ENCODE measurements around the gene CENPS. TPM values are rescaled to one million over a fixed set of nuclear protein-coding genes. Genes with fewer than 3 reads are reported as not detected.
A peak's percentile ranks its signal among the peaks of the same experiment; 100 is the strongest.
"Not testable (repeated sequence)": the region's sequence is repeated elsewhere in the genome, so short reads cannot be mapped to it uniquely, and the experiment has no call there.

The CENPS gene
- total and polyA plus RNA-seq, 2 donors = 13.5 to 17.2 TPM

DNA sequence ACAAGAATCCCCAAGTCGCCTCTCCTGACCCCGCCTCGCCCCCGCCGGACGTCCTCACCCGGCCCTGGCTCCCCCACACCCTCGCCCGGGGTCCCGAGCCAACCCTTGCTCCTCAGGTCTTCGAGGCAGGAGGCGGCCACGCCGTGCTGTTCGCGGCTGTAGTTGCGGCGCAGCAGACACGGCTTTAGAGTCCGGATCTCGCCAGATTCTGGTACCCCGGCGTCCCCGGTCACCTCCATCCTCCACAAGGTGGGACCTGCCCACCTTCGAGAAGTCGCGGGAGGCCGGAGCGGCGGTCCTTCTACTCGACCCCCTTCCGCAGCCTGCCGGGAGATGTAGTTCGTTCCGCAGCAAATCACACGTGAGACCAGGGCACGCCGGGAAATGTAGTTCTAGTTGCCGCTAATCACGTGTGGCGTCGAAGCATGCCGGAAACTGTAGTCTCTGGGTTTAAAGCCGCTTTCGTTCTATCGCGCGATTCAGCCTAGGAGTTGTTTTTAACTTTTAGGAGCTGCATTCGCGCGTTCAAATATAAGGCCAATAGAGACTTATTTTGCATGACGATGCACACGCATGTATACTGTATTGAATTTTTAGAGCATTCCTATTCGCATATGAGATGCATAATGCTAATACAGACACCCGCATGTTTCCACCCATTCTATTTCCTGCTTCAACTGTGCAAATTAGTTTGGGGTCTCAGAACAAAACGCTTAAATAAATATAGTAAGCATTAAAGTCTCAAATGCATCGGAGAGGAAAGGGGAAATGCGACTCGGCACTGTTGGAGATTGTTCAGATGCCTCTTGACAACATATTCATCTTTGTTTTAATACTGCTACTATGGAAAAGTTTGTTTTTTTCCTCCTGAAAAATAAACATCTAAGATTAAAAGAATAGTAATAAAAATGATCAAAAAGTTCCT lies 42.2 kb downstream of the CENPS start, which contains the start of gene DFFA:
TSS of gene DFFA (minus strand) at position 310 of the 925 bp plus-strand sequence. CDS start at position 239, 71 bp downstream.
- Histone ChIP-seq H3K27ac (ENCODE audit: low read depth in 1 of 2, low read length in 1 of 2) (peak within 1 kb of the TSS; percentile 82 to 92), H3K4me3 (ENCODE audit: low read length in 2 of 2) (peak within 1 kb of the TSS; percentile 77 to 81), H3K27me3 (ENCODE audit: control insufficient read depth in 2 of 2, insufficient read depth in 1 of 2, low read length in 1 of 2) (no peaks in the 10 kb centered on the region), H3K9me3 (ENCODE audit: control insufficient read depth in 2 of 2, insufficient read depth in 1 of 2, low read length in 1 of 2) (no peaks in the 10 kb centered on the region), H3K36me3 (ENCODE audit: control insufficient read depth in 2 of 2, insufficient read depth in 2 of 2, low read length in 1 of 2) (peaks cover 7 to 13% of the 10 kb centered on the region in 2 donors), H3K4me1 (ENCODE audit: control insufficient read depth in 2 of 2, insufficient read depth in 2 of 2, low read length in 2 of 2) (peaks cover 14 to 28% of the 10 kb centered on the region in 2 donors)
- DNase-seq (ENCODE audit: low read depth in 6 of 9, low spot score in 9 of 9) = peak; percentile 88 to 98 (median 94)
- under 1% methylated on average over 59 of the region's 59 CpGs for WGBS

DNA sequence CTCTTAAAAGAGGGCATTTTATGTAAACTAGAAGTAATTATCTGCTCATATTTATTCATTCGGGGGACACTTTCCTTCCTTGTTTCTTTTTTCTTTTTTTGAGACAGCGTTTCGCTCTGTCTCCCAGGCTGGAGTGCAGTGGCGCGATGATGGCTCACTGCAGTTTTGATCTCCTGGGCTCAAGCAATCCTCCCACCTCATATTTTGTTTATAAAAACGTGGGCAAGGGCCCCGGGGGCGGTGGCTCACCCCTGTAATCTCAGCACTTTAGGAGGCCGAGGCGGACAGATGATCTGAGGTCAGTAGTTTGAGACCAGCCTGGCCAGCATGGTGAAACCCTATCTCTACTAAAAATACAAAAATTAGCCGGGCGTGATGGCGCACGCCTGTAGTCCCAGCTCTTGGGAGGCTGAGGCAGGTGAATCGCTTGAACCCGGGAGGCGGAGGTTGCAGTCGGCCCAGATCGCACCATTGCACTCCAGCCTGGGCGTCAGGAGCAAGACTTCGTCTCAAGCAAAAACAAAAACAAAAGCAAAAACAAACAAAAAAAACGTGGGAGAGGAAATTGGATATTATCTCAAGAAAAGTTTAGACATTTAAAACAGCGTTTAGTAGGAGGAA lies 43.0 kb downstream of the CENPS start:
- Histone ChIP-seq H3K36me3 (ENCODE audit: control insufficient read depth in 2 of 2, insufficient read depth in 2 of 2, low read length in 1 of 2) (peaks cover 6% of the 10 kb centered on the region in 2 donors), H3K4me1 (ENCODE audit: control insufficient read depth in 2 of 2, insufficient read depth in 2 of 2, low read length in 2 of 2) (peaks cover 14 to 28% of the 10 kb centered on the region in 2 donors), H3K27ac (ENCODE audit: low read depth in 1 of 2, low read length in 1 of 2) (peak overlapping the region in 1 of 2 donors; percentile 92), H3K27me3 (ENCODE audit: control insufficient read depth in 2 of 2, insufficient read depth in 1 of 2, low read length in 1 of 2) (no peaks in the 10 kb centered on the region), H3K4me3 (ENCODE audit: low read length in 2 of 2) (peak overlapping the region in 1 of 2 donors; percentile 81), H3K9me3 (ENCODE audit: control insufficient read depth in 2 of 2, insufficient read depth in 1 of 2, low read length in 1 of 2) (no peaks in the 10 kb centered on the region)
- no peak for DNase-seq (ENCODE audit: low read depth in 6 of 9, low spot score in 9 of 9)
- WGBS = 93% methylated on average over 23 of the region's 23 CpGs

DNA sequence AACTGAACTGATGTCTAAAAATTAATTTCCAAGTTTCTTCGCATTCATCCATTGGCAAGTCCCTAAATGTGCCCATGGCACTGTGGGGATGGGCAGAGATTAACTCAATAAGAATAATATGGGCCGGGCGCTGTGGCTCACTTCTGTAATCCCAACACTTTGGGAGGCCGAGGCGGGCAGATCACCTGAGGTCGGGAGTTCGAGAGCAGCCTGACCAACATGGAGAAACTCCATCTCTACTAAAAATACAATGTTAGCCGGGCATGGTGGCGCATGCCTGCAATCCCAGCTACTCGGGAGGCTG lies 44.0 kb downstream of the CENPS start:
- not testable (repeated sequence) for DNase-seq (ENCODE audit: low read depth in 6 of 9, low spot score in 9 of 9); H3K9me3 ChIP-seq (ENCODE audit: control insufficient read depth in 2 of 2, insufficient read depth in 1 of 2, low read length in 1 of 2); H3K27me3 ChIP-seq (ENCODE audit: control insufficient read depth in 2 of 2, insufficient read depth in 1 of 2, low read length in 1 of 2); H3K36me3 ChIP-seq (ENCODE audit: control insufficient read depth in 2 of 2, insufficient read depth in 2 of 2, low read length in 1 of 2); H3K27ac ChIP-seq (ENCODE audit: low read depth in 1 of 2, low read length in 1 of 2)
- WGBS = 93% methylated on average over 10 of the region's 10 CpGs
- Histone ChIP-seq H3K4me1 (ENCODE audit: control insufficient read depth in 2 of 2, insufficient read depth in 2 of 2, low read length in 2 of 2) (peaks cover 14 to 30% of the 10 kb centered on the region in 2 donors), H3K4me3 (ENCODE audit: low read length in 2 of 2) (peak overlapping the region; percentile 73 to 79)

DNA sequence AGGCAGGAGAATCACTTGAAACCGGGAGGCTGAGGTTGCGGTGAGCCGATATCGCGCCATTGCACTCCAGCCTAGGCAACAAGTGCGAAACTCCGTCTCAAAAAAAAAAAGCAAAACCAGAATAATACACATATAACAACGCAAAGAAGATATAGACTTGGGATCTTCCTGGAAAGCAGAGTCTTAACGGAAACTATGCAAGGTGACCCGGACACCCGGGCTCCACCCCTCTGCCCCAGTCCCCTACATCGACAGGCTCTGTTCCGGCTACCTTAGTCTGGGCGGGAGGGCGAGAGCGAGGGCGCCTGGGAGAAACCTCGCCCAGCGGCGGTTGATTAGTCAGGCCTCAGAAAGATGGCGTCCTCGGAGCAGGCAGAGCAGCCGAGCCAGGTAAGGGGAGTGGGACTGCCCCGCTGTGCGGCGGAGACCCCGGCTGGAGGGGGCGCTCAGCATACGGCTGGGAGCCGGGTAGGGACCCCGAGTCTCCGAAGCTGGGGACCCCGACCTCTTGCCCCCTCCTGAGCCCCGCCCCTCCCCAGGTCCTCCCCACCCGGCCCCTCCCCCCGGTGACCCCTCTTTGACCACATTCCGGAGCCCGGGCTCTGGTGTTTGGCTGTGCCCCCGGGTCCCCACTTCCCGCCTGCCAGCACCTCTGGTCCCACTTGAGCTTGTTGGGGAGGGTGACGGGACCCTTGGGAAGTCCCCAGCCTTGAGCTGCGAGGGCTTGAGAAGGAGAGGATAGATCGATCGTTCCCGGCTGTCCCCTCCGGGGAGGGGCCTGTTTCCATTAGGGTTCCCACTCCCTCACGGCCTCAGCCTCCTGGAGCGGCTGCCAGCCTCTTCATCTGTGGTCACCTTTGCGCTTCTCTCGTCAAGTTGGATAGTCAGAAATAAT lies 44.6 kb downstream of the CENPS start, which contains the start of gene PEX14:
TSS of gene PEX14 (plus strand) at position 338 of the 895 bp plus-strand sequence. CDS start at position 355, 17 bp downstream.
- Histone ChIP-seq H3K9me3 (ENCODE audit: control insufficient read depth in 2 of 2, insufficient read depth in 1 of 2, low read length in 1 of 2) (no peaks in the 10 kb centered on the region), H3K27me3 (ENCODE audit: control insufficient read depth in 2 of 2, insufficient read depth in 1 of 2, low read length in 1 of 2) (no peaks in the 10 kb centered on the region), H3K27ac (ENCODE audit: low read depth in 1 of 2, low read length in 1 of 2) (peak within 1 kb of the TSS; percentile 75 to 83), H3K36me3 (ENCODE audit: control insufficient read depth in 2 of 2, insufficient read depth in 2 of 2, low read length in 1 of 2) (no peaks in the 10 kb centered on the region), H3K4me3 (ENCODE audit: low read length in 2 of 2) (peak within 1 kb of the TSS; percentile 73 to 79), H3K4me1 (ENCODE audit: control insufficient read depth in 2 of 2, insufficient read depth in 2 of 2, low read length in 2 of 2) (peaks cover 14 to 30% of the 10 kb centered on the region in 2 donors)
- DNase-seq (ENCODE audit: low read depth in 6 of 9, low spot score in 9 of 9) = peak in 8 of 9 donors; percentile 56 to 91 (median 74)
- WGBS = 13% methylated on average over 50 of the region's 50 CpGs

DNA sequence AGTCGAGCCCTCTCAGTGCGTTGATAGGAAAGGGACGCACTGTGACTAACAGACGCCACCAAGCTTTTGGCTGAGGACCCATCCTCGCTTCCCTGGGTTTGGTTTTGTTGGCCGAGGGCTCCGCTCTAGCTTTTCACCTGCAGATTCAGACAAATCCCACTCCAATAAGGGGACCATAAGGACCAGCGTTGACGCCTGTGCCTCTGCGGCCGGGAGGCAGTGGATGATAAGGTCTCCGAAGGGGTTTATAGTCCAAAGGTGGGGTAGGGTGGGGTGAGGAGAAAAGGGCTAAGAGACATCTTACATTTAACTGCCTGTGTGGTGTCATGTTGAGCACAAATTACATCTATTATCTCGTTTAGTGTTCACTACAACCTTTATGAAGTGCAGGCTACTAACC lies 45.3 kb downstream of the CENPS start:
- no peaks in the 10 kb centered on the region for H3K27me3 ChIP-seq (ENCODE audit: control insufficient read depth in 2 of 2, insufficient read depth in 1 of 2, low read length in 1 of 2)
- no peak for DNase-seq (ENCODE audit: low read depth in 6 of 9, low spot score in 9 of 9)
- 6% methylated on average over 13 of the region's 13 CpGs for WGBS
- no peaks in the 10 kb centered on the region for H3K36me3 ChIP-seq (ENCODE audit: control insufficient read depth in 2 of 2, insufficient read depth in 2 of 2, low read length in 1 of 2)
- H3K4me1 ChIP-seq (ENCODE audit: control insufficient read depth in 2 of 2, insufficient read depth in 2 of 2, low read length in 2 of 2) = peaks cover 14 to 30% of the 10 kb centered on the region in 2 donors
- H3K9me3 ChIP-seq (ENCODE audit: control insufficient read depth in 2 of 2, insufficient read depth in 1 of 2, low read length in 1 of 2) = no peaks in the 10 kb centered on the region
- H3K27ac ChIP-seq (ENCODE audit: low read depth in 1 of 2, low read length in 1 of 2) = peak overlapping the region in 1 of 2 donors; percentile 75
- H3K4me3 ChIP-seq (ENCODE audit: low read length in 2 of 2) = peak overlapping the region; percentile 73 to 79

DNA sequence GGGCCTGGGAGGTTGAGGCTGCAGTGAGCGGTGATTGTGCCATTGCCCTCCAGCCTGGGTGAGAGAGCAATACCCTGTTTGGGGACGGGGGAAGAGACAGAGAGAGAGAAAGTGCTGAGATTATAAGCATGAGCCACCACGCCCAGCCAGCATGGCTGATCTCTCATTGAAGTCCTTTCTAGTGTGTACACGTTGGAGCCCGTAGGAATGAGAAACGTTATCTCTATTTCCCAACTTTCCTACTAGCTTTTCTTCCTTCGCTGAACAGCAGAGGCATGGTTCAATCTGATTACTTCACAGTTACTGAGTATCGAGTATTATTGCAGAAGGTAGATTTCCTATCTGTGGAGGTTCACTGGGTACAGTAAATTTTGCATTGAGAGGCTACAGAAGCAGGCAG lies 49.1 kb downstream of the CENPS start:
- DNase-seq (ENCODE audit: low read depth in 6 of 9, low spot score in 9 of 9) = no peak
- Histone ChIP-seq H3K36me3 (ENCODE audit: control insufficient read depth in 2 of 2, insufficient read depth in 2 of 2, low read length in 1 of 2) (no peaks in the 10 kb centered on the region), H3K9me3 (ENCODE audit: control insufficient read depth in 2 of 2, insufficient read depth in 1 of 2, low read length in 1 of 2) (no peaks in the 10 kb centered on the region), H3K4me3 (ENCODE audit: low read length in 2 of 2) (no peak overlapping the region), H3K27ac (ENCODE audit: low read depth in 1 of 2, low read length in 1 of 2) (no peak overlapping the region), H3K27me3 (ENCODE audit: control insufficient read depth in 2 of 2, insufficient read depth in 1 of 2, low read length in 1 of 2) (no peaks in the 10 kb centered on the region), H3K4me1 (ENCODE audit: control insufficient read depth in 2 of 2, insufficient read depth in 2 of 2, low read length in 2 of 2) (peaks cover 8 to 15% of the 10 kb centered on the region in 2 donors)
- 84% methylated on average over 8 of the region's 8 CpGs for WGBS

DNA sequence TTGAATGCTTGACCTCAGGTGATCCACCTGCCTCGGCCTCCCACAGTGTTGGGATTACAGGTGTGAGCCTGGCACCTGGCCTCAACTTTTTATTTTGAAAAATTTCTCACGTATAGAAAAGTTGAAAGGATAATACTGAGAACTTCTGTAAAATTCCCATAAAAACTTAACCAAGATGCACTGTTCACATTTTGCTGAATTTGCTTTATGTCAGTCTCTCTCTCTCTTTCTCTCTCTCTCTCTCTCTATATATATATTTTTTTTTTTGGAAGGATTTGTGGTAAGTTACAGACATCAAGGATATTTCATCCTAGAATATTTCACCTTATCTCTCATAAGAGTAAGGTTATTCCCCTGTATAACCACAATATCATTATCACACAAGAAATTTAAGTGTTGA lies 50.4 kb downstream of the CENPS start:
- 90% methylated on average over 2 of the region's 2 CpGs for WGBS
- no peak for DNase-seq (ENCODE audit: low read depth in 6 of 9, low spot score in 9 of 9)
- Histone ChIP-seq H3K27ac (ENCODE audit: low read depth in 1 of 2, low read length in 1 of 2) (no peak overlapping the region), H3K4me3 (ENCODE audit: low read length in 2 of 2) (no peak overlapping the region), H3K36me3 (ENCODE audit: control insufficient read depth in 2 of 2, insufficient read depth in 2 of 2, low read length in 1 of 2) (no peaks in the 10 kb centered on the region), H3K4me1 (ENCODE audit: control insufficient read depth in 2 of 2, insufficient read depth in 2 of 2, low read length in 2 of 2) (peaks cover 6 to 8% of the 10 kb centered on the region in 2 donors), H3K9me3 (ENCODE audit: control insufficient read depth in 2 of 2, insufficient read depth in 1 of 2, low read length in 1 of 2) (no peaks in the 10 kb centered on the region), H3K27me3 (ENCODE audit: control insufficient read depth in 2 of 2, insufficient read depth in 1 of 2, low read length in 1 of 2) (no peaks in the 10 kb centered on the region)

DNA sequence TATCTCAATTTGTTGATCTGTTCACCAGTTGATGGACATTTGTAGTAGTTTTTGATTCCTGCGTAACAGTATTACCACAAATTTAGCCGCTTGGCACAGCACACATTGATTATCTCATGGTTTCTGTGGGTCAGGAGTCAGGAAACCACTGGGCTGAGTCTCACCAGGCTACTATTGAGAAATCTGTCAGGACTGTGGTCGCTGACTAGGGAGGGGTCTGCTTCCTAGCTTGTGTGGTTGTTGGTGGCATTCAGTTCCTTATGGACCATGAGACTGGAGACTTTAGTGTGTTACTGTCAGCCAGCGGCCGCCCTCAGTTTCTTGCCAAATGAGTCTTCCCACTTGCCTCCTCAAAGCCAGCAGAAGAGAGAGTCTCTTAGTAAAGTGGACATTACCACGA lies 54.3 kb downstream of the CENPS start:
- Histone ChIP-seq H3K27ac (ENCODE audit: low read depth in 1 of 2, low read length in 1 of 2) (no peak overlapping the region), H3K4me1 (ENCODE audit: control insufficient read depth in 2 of 2, insufficient read depth in 2 of 2, low read length in 2 of 2) (no peaks in the 10 kb centered on the region), H3K36me3 (ENCODE audit: control insufficient read depth in 2 of 2, insufficient read depth in 2 of 2, low read length in 1 of 2) (peaks cover 0 to 2% of the 10 kb centered on the region in 2 donors), H3K9me3 (ENCODE audit: control insufficient read depth in 2 of 2, insufficient read depth in 1 of 2, low read length in 1 of 2) (no peaks in the 10 kb centered on the region), H3K4me3 (ENCODE audit: low read length in 2 of 2) (no peak overlapping the region), H3K27me3 (ENCODE audit: control insufficient read depth in 2 of 2, insufficient read depth in 1 of 2, low read length in 1 of 2) (no peaks in the 10 kb centered on the region)
- WGBS = 97% methylated on average over 6 of the region's 6 CpGs
- no peak for DNase-seq (ENCODE audit: low read depth in 6 of 9, low spot score in 9 of 9)
